ENCODE data around the gene TPSD1.

Gene TPSD1

DNA sequence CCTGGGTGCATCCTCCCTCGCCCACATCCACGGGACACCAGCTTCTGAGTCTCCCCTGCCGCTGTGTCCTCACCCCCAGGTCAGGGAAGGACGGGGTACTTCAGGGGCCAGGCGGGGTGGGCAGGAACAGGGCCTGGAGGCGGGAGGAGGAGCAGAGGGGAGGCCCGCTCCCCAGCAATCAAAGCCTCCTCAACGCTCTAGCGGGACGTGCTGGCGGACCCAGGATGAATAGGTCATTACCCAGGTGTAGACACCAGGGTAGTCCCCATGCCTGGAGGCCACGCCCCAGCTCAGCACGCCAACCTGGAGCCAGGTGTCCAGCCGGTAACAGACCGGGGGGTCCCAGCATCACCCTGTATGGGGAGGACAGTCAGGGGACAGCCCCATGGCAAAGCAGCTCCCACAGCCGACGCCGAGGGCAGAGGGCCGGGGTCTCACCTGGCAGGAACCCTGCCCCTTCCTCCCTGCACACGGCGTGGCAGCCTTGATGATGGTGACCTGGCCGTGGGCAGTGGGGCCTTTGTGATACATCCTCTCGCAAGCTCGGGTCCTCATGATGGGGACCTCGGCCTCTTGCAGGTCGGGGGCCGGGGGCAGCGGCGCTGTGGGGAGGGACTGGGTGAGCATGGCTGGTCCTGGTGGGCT lies 24.2 kb downstream of the TPSD1 start:
- H3K27ac ChIP-seq (ENCODE audit: low read depth, low read length) = no peak overlapping the region
- no peak overlapping the region for H3K4me2 ChIP-seq (ENCODE audit: low read length)
- no peak overlapping the region for H3K4me3 ChIP-seq (ENCODE audit: low read length)
- H3K27me3 ChIP-seq (ENCODE audit: control insufficient read depth, low read length) = peaks cover 9% of the 10 kb centered on the region; the same call in 1 of the 2 replicates
- no peaks in the 10 kb centered on the region for H3K9me3 ChIP-seq (ENCODE audit: control insufficient read depth, insufficient read depth, low read length)
- no peaks in the 10 kb centered on the region for H3K79me2 ChIP-seq (ENCODE audit: control insufficient read depth, low read length)
- H3F3A ChIP-seq (ENCODE audit: control insufficient read depth, insufficient read depth) = no peaks in the 10 kb centered on the region
- no peaks in the 10 kb centered on the region for H3K9me2 ChIP-seq (replicated peaks; ENCODE audit: control insufficient read depth, low read length)
- H4K20me1 ChIP-seq (ENCODE audit: control insufficient read depth, insufficient read depth, low read depth, low read length) = no peaks in the 10 kb centered on the region
- H3K4me1 ChIP-seq (ENCODE audit: control insufficient read depth, low read length) = peaks cover 3% of the 10 kb centered on the region; the same call in 1 of the 2 replicates
- TF ChIP-seq EZH2phosphoT487 (IDR thresholded peaks at IDR 0.05; ENCODE audit: borderline replicate concordance, low read length) = no peak
- TF ChIP-seq, protein P1, sequence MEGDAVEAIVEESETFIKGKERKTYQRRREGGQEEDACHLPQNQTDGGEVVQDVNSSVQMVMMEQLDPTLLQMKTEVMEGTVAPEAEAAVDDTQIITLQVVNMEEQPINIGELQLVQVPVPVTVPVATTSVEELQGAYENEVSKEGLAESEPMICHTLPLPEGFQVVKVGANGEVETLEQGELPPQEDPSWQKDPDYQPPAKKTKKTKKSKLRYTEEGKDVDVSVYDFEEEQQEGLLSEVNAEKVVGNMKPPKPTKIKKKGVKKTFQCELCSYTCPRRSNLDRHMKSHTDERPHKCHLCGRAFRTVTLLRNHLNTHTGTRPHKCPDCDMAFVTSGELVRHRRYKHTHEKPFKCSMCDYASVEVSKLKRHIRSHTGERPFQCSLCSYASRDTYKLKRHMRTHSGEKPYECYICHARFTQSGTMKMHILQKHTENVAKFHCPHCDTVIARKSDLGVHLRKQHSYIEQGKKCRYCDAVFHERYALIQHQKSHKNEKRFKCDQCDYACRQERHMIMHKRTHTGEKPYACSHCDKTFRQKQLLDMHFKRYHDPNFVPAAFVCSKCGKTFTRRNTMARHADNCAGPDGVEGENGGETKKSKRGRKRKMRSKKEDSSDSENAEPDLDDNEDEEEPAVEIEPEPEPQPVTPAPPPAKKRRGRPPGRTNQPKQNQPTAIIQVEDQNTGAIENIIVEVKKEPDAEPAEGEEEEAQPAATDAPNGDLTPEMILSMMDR (IDR thresholded peaks at IDR 0.05; ENCODE audit: low read depth, low read length, poor library complexity, severe bottlenecking) = no peak
- no peaks in the 10 kb centered on the region for H3K36me3 ChIP-seq (ENCODE audit: control insufficient read depth, low read length)

DNA sequence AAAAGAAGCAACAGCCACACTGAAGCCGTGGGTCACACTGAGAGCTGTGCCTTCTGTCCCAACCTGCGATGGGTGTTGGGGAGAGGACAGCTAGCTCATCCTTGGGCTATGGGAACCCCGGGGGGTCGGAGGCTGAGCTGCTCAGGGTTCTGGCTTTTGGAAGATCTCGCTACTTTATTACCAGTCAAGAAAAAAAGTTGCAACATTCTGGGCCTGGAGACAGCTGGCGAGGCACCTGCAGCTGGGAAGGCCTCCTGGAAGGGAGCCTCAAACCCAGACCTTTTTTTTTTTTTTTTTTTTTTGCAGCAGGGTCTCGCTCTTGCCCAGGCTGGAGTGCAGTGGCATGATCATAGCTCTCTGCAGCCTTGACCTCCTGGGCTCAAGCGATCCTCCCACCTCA lies 24.9 kb downstream of the TPSD1 start:
- no peaks in the 10 kb centered on the region for H3K36me3 ChIP-seq (ENCODE audit: control insufficient read depth, low read length)
- no peak overlapping the region for H3K27ac ChIP-seq (ENCODE audit: low read depth, low read length)
- TF ChIP-seq, protein P1 (IDR thresholded peaks at IDR 0.05; ENCODE audit: low read depth, low read length, poor library complexity, severe bottlenecking) = no peak
- no peak for TF ChIP-seq EZH2phosphoT487 (IDR thresholded peaks at IDR 0.05; ENCODE audit: borderline replicate concordance, low read length)
- H3K4me1 ChIP-seq (ENCODE audit: control insufficient read depth, low read length) = peaks cover 3% of the 10 kb centered on the region; the same call in 1 of the 2 replicates
- peaks cover 9% of the 10 kb centered on the region; the same call in 1 of the 2 replicates for H3K27me3 ChIP-seq (ENCODE audit: control insufficient read depth, low read length)
- H3K79me2 ChIP-seq (ENCODE audit: control insufficient read depth, low read length) = no peaks in the 10 kb centered on the region
- no peaks in the 10 kb centered on the region for H3K9me2 ChIP-seq (replicated peaks; ENCODE audit: control insufficient read depth, low read length)
- H3K4me3 ChIP-seq (ENCODE audit: low read length) = no peak overlapping the region
- H3K9me3 ChIP-seq (ENCODE audit: control insufficient read depth, insufficient read depth, low read length) = no peaks in the 10 kb centered on the region
- H4K20me1 ChIP-seq (ENCODE audit: control insufficient read depth, insufficient read depth, low read depth, low read length) = no peaks in the 10 kb centered on the region
- no peak overlapping the region for H3K4me2 ChIP-seq (ENCODE audit: low read length)
- H3F3A ChIP-seq (ENCODE audit: control insufficient read depth, insufficient read depth) = no peaks in the 10 kb centered on the region

GRCh38 chr16:1281517-1281916 lies 25.6 kb downstream of the TPSD1 start:
- H3K4me1 ChIP-seq (ENCODE audit: control insufficient read depth, low read length) = peaks cover 3% of the 10 kb centered on the region; the same call in 1 of the 2 replicates
- TF ChIP-seq, protein P1 (IDR thresholded peaks at IDR 0.05; ENCODE audit: low read depth, low read length, poor library complexity, severe bottlenecking) = no peak
- no peak for TF ChIP-seq EZH2phosphoT487 (IDR thresholded peaks at IDR 0.05; ENCODE audit: borderline replicate concordance, low read length)
- no peaks in the 10 kb centered on the region for H4K20me1 ChIP-seq (ENCODE audit: control insufficient read depth, insufficient read depth, low read depth, low read length)
- no peak overlapping the region for H3K4me2 ChIP-seq (ENCODE audit: low read length)
- no peak overlapping the region for H3K27ac ChIP-seq (ENCODE audit: low read depth, low read length)
- H3K9me2 ChIP-seq (replicated peaks; ENCODE audit: control insufficient read depth, low read length) = no peaks in the 10 kb centered on the region
- no peak overlapping the region for H3K4me3 ChIP-seq (ENCODE audit: low read length)
- H3K9me3 ChIP-seq (ENCODE audit: control insufficient read depth, insufficient read depth, low read length) = no peaks in the 10 kb centered on the region
- no peaks in the 10 kb centered on the region for H3F3A ChIP-seq (ENCODE audit: control insufficient read depth, insufficient read depth)
- H3K27me3 ChIP-seq (ENCODE audit: control insufficient read depth, low read length) = peaks cover 9% of the 10 kb centered on the region; the same call in 1 of the 2 replicates
- no peaks in the 10 kb centered on the region for H3K36me3 ChIP-seq (ENCODE audit: control insufficient read depth, low read length)
- no peaks in the 10 kb centered on the region for H3K79me2 ChIP-seq (ENCODE audit: control insufficient read depth, low read length)

All from DOHH2 (cell line).